ENCODE results near the gene CCDC144A. TPM values are rescaled to one million over a fixed set of nuclear protein-coding genes. Genes with fewer than 3 reads are reported as not detected.

CCDC144A gene
- total RNA-seq, 4 donors from 2014 or later, result 1.1 to 20.3 (median 5.5) TPM

Small RNAs within 50 kb of the gene (small RNA-seq; reads per million reads assigned to genes)
- gene AC022596.1 (not detected), gene RNU6-405P (not detected)

Other genes starting within 250 kb of the CCDC144A start
- gene LRRC75A, start 198.0 kb upstream of the CCDC144A start, total RNA-seq, result 1 to 10 TPM in 3 of 4 donors, under 1 TPM in 1; 0.74 to 3.5 (median 2.1) TPM
- gene ZNF287, start 121.0 kb upstream of the CCDC144A start, total RNA-seq, result 1 to 10 TPM; 1.9 to 6.8 (median 2.3) TPM
- 1 to 10 TPM; 3.0 to 4.1 (median 3.5) TPM for gene ZNF624, start 36.4 kb upstream of the CCDC144A start, total RNA-seq